HG03520 (cell line): ENCODE measurements around the gene BRCC3.
A peak's percentile ranks its signal among the peaks of the same experiment; 100 is the strongest.

Source experiments
- ATAC-seq: cut with Tn5 transposase; IDR thresholded peaks from one replicate; pipeline ENCODE4 v1.9.1; 2021; ENCODE audit warnings: mild to moderate bottlenecking, moderate library complexity; ENCODE audit not compliant: unreplicated experiment

Gene BRCC3

GRCh38 chrX:155056877-155057792, 14.2 kb upstream of the BRCC3 start:
- peak; percentile 83 for ATAC-seq

- no peak for ATAC-seq
These were observed 9.5 kb upstream of the BRCC3 start for GRCh38 chrX:155061760-155062159.

- no peak for ATAC-seq
These were observed 6.1 kb upstream of the BRCC3 start for GRCh38 chrX:155065035-155065734.

GRCh38 chrX:155068165-155068564, 3.1 kb upstream of the BRCC3 start:
- ATAC-seq: no peak

- ATAC-seq: no peak
These were observed 1.9 kb upstream of the BRCC3 start for GRCh38 chrX:155069414-155069813.

GRCh38 chrX:155070038-155070437, 1.3 kb upstream of the BRCC3 start:
- no peak for ATAC-seq

- peak; percentile 5 for ATAC-seq
These were observed 689 bp upstream of the BRCC3 start for GRCh38 chrX:155070663-155070974.

GRCh38 chrX:155071694-155072280, 479 bp downstream of the BRCC3 start:
- ATAC-seq: no peak

GRCh38 chrX:155086202-155086840, 15.0 kb downstream of the BRCC3 start:
- ATAC-seq: no peak

GRCh38 chrX:155086961-155087735, 15.8 kb downstream of the BRCC3 start:
- ATAC-seq: no peak

- no peak for ATAC-seq
These were observed 23.3 kb downstream of the BRCC3 start for GRCh38 chrX:155094468-155095061.

- no peak for ATAC-seq
These were observed 34.6 kb downstream of the BRCC3 start for GRCh38 chrX:155105919-155106318.

- no peak for ATAC-seq
These were observed 37.1 kb downstream of the BRCC3 start for GRCh38 chrX:155108427-155108826.

- ATAC-seq: no peak
These were observed 40.9 kb downstream of the BRCC3 start for GRCh38 chrX:155112171-155112570.

- no peak for ATAC-seq
These were observed 41.8 kb downstream of the BRCC3 start for GRCh38 chrX:155113097-155113496.

- no peak for ATAC-seq
These were observed 44.0 kb downstream of the BRCC3 start for GRCh38 chrX:155115174-155115819.

GRCh38 chrX:155127465-155127864, 56.2 kb downstream of the BRCC3 start:
- ATAC-seq: no peak

GRCh38 chrX:155127940-155128339, 56.6 kb downstream of the BRCC3 start:
- ATAC-seq: no peak

GRCh38 chrX:155132110-155132509, 60.8 kb downstream of the BRCC3 start:
- ATAC-seq: no peak

GRCh38 chrX:155134255-155134654, 62.9 kb downstream of the BRCC3 start:
- ATAC-seq: no peak
